Hepatic stellate cell (primary cell): ENCODE results near the gene MKI67.

Experiments
- DNase-seq: peaks from one replicate; pipeline ENCODE4 v3.0.0; 2011; ENCODE audit warnings: low spot score

Gene MKI67

DNA sequence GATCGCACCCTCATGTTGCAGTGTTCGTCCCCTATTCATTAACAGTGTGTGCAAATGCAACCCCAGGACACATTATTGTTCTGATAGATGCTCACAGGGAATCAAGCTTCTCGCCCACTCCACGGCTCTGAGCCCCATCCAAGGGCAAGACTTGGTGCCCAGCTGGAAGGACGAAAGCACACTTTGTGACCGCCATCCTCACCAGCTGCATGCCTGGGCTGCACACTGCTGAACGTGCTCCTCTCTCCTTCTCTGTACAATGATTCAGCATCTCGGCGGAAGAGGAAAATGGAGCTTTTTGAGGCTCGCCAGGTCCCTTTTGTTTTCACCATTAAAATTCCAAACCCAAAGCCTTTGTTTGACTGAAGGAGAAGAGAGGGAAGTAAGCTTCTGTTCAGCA lies 41.9 kb downstream of the MKI67 start:
- no peak for DNase-seq

DNA sequence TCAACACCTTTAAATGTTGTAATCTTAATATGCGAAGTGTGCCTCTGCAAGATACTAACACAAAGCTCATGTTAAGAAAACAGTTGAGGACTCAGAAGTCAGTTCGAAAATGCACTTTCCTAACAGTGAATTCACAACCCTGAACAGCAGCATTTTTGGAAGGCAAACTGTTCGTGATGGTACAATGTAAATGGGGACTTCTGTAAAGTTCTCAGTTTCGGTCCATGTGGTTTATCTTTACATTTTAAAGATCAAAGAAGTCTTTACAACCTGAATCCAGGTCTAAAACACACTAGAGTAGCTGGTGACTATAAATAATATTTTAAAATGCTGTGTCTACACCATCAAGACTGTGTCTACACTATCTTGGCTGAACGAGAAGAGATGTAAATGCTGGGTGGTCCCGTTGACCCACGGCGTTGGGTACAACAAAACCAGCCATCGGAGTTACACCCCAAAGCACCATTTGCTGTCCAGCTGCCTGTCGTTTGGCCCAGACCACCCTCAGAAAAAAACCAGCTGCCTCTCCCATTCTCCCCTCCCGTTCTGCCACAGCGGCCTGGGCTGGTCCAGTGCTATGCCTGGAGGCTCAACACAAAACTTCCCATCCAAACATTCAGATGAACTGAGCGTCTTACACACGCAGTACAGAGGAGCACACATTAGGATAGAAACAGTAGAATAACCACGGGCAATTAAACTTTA lies 42.9 kb downstream of the MKI67 start:
- no peak for DNase-seq

DNA sequence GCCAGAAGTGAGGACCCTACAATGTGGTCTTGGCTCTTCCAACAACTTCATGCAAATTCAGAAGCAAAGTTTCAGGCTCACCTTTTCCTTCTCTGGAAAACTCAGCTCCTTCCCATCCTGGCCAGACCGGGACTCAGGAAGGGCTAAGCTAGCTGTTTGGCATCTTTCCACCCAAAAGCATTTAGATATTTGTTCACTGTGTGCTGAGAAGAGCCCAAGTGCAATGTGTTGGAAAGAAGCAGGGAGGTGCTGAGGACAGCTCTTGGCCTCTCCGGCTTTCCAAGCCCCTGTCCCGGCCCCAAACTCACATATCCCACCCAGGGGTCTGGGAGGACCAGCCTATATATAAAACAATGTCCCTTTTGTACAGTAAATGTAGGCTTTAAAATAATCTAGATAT lies 44.5 kb downstream of the MKI67 start:
- DNase-seq: no peak

GRCh38 chr10:128081222-128081621 lies 45.0 kb downstream of the MKI67 start:
- DNase-seq: no peak

DNA sequence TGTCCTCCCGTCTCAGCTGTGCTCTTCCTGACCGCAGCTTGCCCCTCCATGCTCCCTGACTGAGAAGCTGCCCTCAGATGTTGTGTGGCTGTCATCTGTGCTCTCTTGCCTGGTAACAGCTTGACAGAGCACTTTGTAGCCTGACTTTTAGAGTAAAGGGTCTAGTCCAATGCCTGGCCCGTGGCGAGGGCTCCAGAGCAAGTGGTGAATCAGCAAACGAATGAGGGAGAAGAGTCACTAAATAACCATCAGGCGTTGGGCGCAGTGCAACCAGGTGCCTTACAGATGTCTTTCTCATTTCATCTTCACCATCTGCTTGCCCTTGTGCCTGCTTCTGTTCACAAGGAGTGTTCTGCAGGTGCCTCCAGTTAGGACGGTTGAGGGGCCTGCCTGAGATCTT lies 45.6 kb downstream of the MKI67 start:
- DNase-seq: no peak

GRCh38 chr10:128080231-128080630 lies 46.0 kb downstream of the MKI67 start:
- no peak for DNase-seq

DNA sequence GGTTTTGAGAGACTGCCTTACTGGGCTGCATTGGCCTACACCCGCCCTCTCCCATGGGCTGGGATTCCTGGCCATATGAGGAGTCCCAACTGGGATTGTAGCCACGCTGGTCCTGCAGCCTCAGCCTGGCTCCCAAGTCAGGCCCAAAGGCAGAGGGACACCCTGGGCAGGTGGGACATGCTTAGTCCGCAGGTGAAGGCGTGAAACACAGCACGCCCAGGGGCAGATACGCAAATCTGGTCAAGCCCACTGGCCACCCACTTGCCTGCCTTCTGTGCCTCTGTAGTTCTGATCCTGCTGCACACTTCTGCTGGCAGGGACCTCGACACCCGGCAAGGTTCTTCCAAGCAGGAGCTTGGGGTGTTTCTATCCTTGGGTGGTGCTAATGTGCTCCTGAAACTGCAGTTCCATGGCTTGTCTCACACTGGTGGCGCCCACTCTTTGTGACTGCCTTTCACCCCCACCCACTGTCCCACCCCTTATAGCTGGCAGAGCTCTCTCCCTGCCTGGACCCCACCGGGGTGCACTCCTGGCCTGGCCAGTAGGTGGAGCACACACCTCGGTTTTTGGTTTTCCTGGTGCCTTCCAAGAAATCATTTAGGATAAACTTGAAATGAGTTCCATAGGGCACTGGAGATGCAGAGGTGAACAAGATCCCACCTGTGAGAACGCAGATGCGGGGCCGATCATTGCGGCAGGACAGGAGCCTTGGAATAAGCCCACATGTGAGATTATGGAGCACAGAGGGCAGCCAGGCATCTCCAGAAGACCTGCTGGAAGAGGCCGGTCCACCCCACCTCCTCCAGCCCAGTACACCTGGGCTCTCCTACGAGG lies 47.9 kb downstream of the MKI67 start:
- DNase-seq: peak; percentile 75

DNA sequence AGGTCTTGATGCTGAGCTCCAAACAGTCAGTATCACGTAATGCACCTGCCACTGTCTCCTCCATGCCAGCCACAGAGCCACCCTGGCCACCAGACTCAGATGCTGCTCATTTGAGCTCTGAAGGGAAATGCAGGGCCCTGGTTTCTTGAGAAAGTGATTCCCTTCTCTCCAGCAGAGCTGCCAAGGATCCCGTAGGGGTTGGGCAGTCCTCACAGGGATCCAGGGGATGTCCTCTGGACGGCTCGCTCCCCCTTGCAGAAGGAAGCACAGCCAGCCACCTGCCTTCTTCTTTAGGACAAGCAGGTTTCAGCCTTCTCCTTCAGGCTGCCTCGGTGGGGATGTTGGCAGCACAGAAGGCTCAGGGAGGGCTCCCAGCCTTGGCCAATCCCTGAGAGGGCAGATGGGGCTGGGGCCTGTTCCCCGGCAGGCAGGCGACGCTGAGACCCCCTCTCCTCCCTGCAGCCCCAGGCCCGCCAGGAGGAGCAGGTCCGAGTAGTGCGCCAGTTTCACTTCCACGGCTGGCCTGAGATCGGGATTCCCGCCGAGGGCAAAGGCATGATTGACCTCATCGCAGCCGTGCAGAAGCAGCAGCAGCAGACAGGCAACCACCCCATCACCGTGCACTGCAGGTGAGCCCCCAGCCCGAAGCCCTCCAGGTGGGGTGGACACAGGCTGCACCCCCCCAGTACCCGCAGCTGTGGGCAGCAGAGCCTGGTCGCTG lies 48.9 kb downstream of the MKI67 start:
- no peak for DNase-seq

- no peak for DNase-seq
Measured at GRCh38 chr10:128074589-128074988, 51.6 kb downstream of the MKI67 start.

DNA sequence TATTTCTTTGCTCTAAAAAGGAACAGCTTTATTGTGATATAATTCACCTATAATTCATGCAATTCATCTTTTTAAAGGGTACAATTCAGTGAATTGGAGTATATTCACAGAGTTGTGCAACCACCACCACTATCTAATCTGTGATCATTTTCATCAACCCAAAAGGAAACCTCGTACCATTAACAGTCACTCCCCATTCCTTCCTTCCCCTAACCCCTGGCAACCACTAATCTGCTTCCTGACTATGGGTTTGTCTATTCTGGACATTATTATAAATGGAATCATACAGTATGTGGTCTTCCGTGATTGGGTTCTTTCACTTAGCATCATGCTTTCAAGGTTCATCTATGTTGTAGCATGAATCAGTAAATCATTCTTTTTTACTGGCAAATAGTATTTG lies 52.3 kb downstream of the MKI67 start:
- no peak for DNase-seq

- no peak for DNase-seq
Measured at GRCh38 chr10:128072941-128073645, 53.1 kb downstream of the MKI67 start.

- DNase-seq: no peak
Measured at GRCh38 chr10:128072046-128072445, 54.2 kb downstream of the MKI67 start.

- DNase-seq: no peak
Measured at GRCh38 chr10:128071417-128071782, 54.8 kb downstream of the MKI67 start.

DNA sequence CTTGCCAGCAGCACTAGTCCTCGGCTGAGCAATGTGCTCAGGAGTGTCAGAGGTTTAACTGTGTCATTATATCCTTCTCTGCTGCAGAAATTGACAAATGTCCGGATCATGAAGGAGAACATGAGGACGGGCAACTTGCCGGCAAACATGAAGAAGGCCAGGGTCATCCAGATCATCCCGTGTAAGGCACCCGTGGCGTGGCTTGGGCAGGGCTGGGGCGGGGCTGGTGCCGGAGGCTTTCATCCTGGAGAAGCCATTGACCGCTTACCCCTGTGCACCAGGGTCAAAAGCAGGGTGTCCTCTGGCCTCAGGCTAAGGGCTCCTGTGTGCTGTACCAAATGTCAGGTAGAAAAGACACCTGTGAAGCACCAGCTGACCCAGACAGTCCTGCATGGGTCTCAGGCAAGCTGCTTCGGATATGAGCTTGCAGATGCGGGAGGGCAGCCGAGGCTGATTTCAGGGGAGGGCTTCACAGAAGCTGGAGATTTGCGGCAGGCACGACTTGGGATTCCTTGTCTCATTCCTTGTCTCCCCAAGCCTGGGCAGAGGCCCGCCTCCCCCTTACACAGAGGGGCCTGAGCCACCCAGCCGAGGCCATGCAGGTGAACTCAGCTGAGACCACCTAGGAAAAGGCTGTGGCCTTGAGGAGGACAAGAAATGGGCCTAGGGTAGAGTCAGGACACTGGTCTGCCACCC lies 55.4 kb downstream of the MKI67 start:
- DNase-seq: no peak

DNA sequence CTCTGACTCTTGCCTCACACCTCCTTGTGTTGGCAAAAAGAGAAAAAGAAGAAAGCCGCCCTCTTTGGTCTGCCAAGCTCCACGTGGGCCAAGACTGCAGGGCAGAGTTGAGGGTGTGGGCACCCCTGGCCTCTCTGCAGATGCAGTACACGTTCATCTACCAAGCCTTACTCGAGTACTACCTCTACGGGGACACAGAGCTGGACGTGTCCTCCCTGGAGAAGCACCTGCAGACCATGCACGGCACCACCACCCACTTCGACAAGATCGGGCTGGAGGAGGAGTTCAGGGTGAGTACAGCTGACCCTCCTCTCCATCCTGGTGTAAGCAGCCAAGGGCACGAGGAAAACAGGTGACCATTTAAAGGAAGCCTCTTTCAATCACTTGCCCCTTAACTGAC lies 56.1 kb downstream of the MKI67 start:
- DNase-seq: no peak

DNA sequence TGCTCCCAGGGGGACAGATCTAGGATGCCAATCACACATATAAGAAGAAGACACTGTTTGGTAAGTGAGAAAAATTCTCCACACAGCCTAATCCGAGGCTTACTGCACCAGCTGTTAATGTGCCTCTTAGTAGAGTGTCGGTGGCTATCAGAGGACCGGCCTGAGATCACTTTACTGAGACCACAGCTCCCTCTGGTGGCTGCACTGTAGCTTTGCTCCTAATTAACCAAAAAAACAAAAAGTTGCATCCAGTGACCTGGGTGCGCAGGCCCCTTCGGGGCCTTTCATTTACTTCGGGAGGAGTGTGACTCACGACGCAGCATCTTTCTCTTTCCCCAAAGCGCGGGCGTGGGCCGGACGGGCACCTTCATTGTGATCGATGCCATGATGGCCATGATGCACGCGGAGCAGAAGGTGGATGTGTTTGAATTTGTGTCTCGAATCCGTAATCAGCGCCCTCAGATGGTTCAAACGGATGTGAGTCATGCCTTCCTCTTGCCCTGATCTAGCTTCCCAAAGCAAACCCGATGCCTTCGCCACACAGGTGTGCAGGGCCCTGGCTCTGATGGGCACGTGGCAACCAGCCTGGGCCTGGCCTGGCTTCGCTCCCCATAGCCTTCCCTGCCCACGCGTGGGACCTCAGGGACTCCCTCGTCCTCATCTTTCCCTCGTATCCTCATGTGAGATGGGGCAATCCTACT lies 56.7 kb downstream of the MKI67 start:
- peak; percentile 70 for DNase-seq

DNA sequence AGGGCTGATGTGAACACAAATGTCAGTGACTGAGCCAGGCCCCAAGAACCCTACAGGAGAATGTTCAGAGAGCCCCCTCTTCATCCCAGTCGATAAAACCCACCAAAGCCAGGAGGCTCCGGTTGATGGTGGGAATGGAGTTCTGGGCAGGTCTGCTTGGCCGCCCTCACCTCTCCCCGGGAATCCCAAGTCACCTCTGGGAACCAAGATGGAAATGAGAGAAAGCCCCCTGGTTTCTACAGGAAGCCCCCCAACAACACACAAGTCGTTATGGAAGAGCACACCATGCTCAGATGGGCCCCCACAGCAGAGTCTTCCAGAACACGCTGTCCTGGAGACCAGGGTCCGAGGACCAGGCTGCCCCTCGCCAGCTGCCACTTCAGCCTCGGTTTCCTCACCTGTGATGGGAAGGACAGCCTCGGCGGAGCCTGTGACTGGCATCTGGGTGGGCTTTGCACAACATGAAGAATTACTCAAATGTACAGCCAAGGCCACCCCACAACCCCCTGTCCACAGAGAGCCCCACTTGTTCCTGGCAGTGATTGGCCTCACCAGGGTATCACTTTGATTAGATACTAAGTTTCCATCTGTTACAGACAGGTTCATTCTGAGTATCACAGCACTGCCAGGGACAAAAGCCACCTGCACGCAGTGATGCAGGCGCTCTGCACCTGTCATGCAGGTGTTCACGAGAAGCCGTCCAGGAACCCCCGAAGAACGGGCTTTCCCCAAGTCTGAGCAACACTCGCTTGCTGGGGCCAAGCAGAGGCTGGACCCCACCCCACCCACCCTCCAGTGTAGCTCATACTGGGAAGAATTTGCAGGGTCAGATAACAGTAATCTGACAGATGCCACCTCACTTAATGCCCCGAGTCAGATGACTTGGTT lies 57.6 kb downstream of the MKI67 start:
- no peak for DNase-seq

- no peak for DNase-seq
Measured at GRCh38 chr10:128067691-128068397, 58.4 kb downstream of the MKI67 start.

DNA sequence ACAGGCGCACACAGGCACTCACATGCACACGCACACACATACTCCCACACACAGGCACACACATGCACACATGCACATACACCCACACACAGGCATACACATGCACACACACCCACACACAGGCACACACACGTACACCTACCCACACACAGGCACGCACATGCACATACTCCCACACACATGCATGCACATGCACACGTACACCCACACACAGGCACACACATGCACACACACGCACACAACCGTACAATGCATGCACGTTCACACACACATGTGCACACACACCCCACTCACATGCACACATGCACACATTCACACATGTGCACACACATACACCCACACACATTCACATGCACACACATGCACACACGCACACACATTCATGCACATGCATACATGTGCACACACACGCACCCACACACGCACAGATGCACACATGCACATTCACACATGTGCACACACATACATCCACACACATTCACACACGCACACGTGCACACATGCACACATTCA lies 59.3 kb downstream of the MKI67 start:
- DNase-seq: no peak
